RWPE1 (cell line): Measurements from ENCODE around the gene HOXA10.

Experiments used
- CTCF ChIA-PET: fragments of 350-600 bp; sonication (Branson Sonifier 250); formaldehyde crosslinking; extraction: SDS; loops from one replicate; lab custom pipeline; 2021; lab: Yijun Ruan, JAX
- POLR2A ChIA-PET: fragments of 400-600 bp; formaldehyde crosslinking; extraction: SDS; loops from one replicate; lab custom pipeline; 2020; ENCODE audit warnings: antibody characterized with exemption; ENCODE audit not compliant: low non-redundant PET; lab: Yijun Ruan, JAX
- DNase-seq: peaks from one replicate; pipeline ENCODE4 v3.0.0; 2012; ENCODE audit warnings: low spot score
- H3K27ac ChIP-seq: fragments of 450-650 bp; 2 replicates; pipeline ENCODE4 v1.5.1; 2017
- TF ChIP-seq, protein P1 (sequence below): fragments of 450-650 bp; conservative IDR thresholded peaks from 2 replicates; pipeline ENCODE4 v1.5.1; 2017; ENCODE audit warnings: low read depth, mild to moderate bottlenecking

Gene HOXA10

DNA sequence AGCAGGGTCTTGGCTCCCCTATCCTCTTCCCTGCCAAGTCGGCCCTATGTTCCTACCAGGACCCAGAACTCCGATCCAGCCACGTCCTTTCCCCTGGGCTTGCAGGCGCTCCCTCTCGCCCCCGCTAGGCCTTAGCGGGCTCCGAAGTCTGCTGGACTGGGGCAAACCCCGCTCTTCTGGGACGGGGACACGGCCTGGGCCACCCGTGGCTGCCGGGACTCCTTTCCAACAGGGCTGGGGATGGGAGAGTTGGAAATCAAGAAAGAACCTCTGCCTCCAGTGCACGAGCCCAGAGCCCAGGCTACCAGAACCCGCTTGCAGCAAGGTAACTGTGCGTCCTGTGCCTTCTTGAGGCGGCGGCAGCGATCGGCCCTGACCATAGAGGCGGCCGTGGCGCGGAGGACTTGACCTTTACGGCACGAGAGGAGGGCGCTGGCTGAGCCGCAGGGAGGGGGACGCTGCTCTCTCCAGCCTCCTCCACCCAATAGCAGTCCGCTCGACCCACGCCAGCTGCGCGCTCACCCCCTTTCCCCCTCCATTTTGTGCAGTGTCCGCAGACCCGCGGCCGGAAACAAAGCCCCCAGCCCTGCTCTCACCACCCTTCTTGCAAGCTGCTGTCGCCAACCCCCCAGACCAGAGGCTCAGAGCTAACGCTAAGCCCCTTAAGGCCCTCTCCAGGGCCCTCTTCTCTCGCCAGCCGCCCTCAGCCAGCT is 17.9 kb upstream of the HOXA10 start:
- TF ChIP-seq, protein P1, sequence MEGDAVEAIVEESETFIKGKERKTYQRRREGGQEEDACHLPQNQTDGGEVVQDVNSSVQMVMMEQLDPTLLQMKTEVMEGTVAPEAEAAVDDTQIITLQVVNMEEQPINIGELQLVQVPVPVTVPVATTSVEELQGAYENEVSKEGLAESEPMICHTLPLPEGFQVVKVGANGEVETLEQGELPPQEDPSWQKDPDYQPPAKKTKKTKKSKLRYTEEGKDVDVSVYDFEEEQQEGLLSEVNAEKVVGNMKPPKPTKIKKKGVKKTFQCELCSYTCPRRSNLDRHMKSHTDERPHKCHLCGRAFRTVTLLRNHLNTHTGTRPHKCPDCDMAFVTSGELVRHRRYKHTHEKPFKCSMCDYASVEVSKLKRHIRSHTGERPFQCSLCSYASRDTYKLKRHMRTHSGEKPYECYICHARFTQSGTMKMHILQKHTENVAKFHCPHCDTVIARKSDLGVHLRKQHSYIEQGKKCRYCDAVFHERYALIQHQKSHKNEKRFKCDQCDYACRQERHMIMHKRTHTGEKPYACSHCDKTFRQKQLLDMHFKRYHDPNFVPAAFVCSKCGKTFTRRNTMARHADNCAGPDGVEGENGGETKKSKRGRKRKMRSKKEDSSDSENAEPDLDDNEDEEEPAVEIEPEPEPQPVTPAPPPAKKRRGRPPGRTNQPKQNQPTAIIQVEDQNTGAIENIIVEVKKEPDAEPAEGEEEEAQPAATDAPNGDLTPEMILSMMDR: no peak
- ChIA-PET CTCF (interaction anchor here (0.6 to 0.7 kb wide), 2 partner anchors 502 to 575 kb away, joined by 4 read pairs; no protein-coding TSS in a partner anchor), POLR2A (no interaction called here)
- H3K27ac ChIP-seq: peak overlapping the region; percentile 90
- DNase-seq: no peak

DNA sequence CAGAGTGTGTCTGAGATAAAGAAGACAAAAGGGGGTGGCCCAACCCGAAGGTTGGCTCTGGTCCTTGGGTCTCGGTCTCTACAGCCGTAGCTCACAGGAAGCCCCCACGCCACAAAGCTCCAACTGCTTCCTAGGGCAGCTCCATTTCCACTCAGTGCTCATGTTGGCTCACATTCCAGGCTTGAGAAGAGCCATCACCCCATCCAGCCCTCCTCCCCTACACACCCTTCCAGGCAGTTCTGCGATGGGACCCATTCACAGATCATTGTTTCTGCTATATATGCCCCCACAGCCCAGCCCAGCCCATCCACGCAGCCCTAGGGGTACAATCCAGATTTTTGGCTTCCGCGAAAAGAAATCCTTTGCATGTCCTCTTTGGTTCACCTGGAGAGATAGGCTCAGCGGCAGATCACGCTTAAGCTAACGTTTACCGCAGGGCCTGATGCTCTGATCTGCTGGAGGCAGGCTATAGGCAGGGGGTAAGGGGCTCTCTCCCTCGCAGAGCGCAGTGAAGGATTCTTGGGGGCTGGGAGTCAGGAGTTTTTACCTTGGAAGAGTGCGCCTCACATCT is 17.1 kb upstream of the HOXA10 start:
- ChIA-PET POLR2A (no interaction called here), CTCF (interaction anchor here (0.6 kb wide), 1 partner anchor 575 kb away, joined by 4 read pairs; no protein-coding TSS in a partner anchor)
- TF ChIP-seq, protein P1: no peak
- peak overlapping the region; percentile 90 for H3K27ac ChIP-seq
- no peak for DNase-seq

DNA sequence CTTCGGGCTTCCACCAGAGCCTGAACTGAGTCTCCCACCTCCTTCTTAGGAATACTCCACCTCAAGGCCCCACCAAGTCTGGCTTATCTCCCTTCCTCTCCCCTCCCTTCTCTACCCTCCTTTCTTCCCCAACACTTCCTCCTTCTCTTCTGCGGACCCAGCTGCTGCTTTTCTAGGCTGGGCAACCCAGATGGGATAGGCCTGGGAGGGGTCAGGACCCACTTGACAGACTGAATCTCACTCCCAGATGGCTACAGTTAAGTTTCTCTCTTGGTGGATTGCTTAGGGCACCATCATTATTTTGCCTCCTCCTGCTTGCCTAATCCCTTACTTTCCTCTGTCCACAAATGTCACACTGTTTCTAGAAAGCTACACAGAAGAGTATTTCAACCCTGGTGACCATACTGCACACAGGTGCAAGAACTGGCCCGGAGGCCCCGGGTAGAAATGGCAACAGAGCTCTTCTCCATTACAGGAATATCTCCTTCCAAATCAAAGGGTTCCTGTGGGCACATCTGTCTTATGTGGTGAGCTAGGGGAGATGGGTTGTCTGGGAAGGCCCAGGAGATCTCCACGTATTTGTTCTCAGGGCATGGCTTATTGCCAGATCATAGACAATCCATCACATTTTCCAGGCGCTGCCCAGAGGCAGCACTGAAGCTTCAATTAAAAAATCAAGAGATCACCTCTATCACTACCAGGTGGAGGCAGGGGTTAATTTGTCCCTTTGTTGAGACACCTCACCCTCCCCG is 16.1 kb upstream of the HOXA10 start:
- ChIA-PET CTCF (interaction anchor here (0.6 to 2.0 kb wide), 2 partner anchors 10 to 409 kb away, joined by 7 to 10 read pairs; no protein-coding TSS in a partner anchor), POLR2A (no interaction called here)
- TF ChIP-seq, protein P1: no peak
- no peak for DNase-seq
- H3K27ac ChIP-seq: peak overlapping the region; percentile 88

DNA sequence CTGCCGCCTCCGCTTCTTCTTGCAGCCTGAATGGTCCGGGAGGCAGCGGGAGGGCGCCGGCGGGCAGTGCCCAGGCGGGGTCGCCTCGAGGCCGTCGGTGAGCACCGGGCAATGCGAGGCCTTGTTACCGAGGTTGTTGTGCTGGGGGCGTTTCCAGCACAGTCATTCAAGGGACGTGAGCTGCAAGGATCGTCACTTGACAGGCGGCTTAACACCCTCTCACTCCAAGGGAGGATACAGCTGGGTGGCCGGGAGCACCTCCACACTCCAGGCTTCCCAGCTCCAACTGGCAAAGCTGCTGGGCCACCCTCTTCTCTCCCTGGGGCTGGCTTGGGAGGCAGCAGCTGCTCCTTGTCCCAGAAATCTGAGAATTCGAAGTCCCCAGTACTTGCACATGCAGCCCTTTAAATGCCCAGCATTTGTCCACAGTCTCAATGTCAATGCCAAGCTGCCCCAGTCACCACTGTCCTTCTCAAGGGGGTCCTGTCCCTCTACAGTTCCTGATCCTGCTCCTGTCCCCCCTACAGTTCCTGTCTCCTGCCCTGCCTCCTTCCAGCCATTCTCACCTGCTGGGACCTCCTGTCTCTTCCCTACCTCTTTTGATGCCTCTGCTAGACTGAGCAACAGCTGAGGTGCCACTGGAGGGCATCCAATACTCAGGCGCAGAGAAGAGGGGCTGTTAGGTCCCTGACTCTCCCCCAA is 15.3 kb upstream of the HOXA10 start:
- ChIA-PET CTCF (interaction anchor here (2.0 kb wide), 1 partner anchor 10 kb away, joined by 10 read pairs; no protein-coding TSS in a partner anchor), POLR2A (no interaction called here)
- peak overlapping the region; percentile 88 for H3K27ac ChIP-seq
- TF ChIP-seq, protein P1: no peak
- no peak for DNase-seq

DNA sequence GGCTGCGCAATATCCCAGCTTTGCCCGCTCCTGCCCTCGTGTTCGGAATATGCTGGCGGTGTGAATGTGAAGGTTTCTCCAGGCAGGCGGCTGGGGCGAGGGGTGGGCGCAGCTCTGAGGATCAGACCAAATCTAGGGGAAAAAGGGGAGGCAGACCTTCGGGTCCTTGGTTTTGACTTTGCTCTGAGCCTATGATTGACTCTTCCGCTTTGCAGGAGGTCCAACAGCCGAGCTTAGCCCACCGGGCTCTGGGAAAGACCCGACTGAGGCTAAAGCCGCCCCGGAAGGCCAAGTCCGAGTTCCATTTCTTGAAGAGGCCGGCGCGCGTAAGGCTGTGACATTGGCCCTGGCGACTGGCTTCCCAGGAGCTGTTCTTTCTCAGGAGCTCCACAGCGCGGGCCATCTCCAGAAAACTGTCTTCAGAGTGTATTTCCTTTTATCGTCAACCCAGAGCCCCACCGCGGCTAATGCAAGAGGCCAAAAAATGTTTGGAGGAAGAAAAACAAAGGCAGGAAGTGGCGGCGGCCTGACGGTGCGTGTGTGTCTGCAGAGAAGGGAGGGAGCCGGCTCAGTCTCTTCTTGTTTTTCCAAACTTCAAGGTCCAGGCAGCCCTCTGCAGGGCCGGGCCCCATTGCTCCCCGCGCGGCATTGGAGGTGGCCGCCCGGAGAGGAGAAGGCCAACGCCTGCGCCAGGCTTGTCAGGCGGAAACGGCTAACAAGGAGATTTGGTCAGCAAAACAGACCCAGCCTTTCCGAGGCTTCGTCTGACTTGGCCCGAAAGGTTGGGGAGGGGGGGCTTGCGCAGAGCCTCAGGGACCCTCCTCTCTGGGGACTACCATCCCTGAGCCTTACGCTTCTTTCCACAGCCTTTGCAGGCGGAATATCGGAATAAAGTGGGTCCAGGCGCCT is 14.5 kb upstream of the HOXA10 start:
- peak overlapping the region; percentile 88 for H3K27ac ChIP-seq
- TF ChIP-seq, protein P1: no peak
- POLR2A ChIA-PET: no interaction called here
- no peak for DNase-seq
- CTCF ChIA-PET: interaction anchor here (0.6 to 2.0 kb wide), 2 partner anchors 9 to 237 kb away, joined by 3 to 10 read pairs; no protein-coding TSS in a partner anchor
